ENCODE data around the gene CMBL. TPM values are rescaled to one million over a fixed set of nuclear protein-coding genes. Genes with fewer than 3 reads are reported as not detected.

CMBL gene
- total RNA-seq, 1 donor from 2014 or later, result 0.35 TPM

DNA sequence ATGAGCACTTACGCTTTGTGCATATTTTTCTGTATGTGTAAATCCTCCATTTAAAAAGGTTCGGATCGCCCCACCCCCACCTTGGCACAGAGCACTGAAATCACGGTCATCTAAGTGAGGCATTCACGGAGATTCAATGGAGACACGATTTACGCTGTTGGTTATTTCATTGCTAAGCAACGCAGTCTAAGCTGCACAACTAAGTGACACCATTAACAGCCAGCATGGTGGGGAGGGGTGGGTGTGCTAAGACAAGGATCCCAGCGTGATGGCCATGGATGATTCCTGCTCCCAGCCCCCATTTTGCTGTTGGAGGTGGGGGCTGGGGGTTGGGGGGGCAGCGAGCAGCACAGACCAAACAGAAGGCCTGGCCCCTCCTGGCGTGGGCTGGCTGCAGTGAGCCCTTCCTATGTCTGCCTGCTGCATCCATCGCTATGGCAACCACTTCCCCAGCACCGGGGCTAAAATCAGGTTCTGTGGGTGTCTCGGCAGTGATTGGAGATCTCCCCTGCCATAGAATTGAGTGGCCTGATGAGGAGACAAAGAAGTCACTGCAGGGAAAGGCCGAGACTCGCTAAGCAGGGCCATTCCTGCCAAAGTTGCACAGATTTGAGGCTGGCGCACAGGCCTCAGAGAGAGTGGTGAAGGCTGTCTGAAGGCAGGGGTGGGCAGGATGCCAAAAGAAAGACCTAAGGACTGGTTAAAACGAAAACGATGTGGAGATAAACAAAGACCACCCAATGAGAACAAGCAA is 31.5 kb upstream of the CMBL start:
- no peak overlapping the region for H3K27ac Mint-ChIP-seq
- DNase-seq, result peak; percentile 34
- no peak overlapping the region for H3K4me3 Mint-ChIP-seq
- H3K4me1 Mint-ChIP-seq, result no peaks in the 10 kb centered on the region
- no peaks in the 10 kb centered on the region for H3K36me3 Mint-ChIP-seq (ENCODE audit: low read depth)
- intact Hi-C loops (cut with micrococcal nuclease), result no loop called here
- peaks cover 18% of the 10 kb centered on the region for H3K27me3 Mint-ChIP-seq
- no peaks in the 10 kb centered on the region for H3K9me3 Mint-ChIP-seq

DNA sequence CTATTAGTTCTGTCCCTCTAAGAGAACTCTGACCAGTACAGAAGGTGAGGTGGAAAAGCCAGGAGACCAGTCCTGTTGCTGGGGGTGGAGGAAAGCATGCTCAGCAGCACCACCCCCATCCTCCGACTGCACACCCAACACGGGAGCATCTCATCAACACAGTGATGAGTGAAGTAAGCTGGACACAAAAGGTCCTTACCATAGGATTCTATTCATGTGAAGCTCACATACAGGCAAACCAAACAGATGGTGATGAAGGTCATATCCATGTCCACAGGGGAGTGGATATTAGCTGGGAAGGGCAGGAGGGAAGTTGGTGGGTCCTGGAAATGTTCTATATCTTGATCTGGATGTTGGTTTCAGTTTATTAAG is 31.0 kb upstream of the CMBL start:
- H3K9me3 Mint-ChIP-seq, result no peaks in the 10 kb centered on the region
- H3K27me3 Mint-ChIP-seq, result peaks cover 20% of the 10 kb centered on the region
- no peak overlapping the region for H3K4me3 Mint-ChIP-seq
- H3K27ac Mint-ChIP-seq, result no peak overlapping the region
- H3K4me1 Mint-ChIP-seq, result no peaks in the 10 kb centered on the region
- intact Hi-C loops (cut with micrococcal nuclease), result no loop called here
- peak; percentile 43 for DNase-seq
- no peaks in the 10 kb centered on the region for H3K36me3 Mint-ChIP-seq (ENCODE audit: low read depth)

DNA sequence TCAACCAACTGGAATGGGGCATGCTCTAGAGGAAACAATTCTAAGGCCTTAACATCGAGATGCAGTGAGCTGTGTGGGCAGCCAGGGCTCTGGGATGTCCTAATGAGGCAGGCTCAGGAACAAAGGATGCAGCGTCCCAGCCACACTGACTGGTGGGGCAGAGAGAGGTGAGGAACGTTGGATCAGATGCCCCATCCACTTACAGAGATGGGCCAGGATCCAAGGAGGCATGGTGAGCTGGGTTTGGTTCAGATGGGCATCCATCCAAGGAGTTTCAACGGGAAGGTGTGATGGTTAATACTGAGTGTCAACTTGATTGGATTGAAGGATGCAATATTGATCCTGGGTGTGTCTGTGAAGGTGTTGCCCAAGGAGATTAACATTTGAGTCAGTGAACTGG is 30.3 kb upstream of the CMBL start:
- intact Hi-C loops (cut with micrococcal nuclease), result no loop called here
- Mint-ChIP-seq H3K27ac (no peak overlapping the region), H3K36me3 (ENCODE audit: low read depth) (no peaks in the 10 kb centered on the region), H3K4me1 (peaks cover 4% of the 10 kb centered on the region), H3K4me3 (no peak overlapping the region), H3K27me3 (peaks cover 26% of the 10 kb centered on the region), H3K9me3 (no peaks in the 10 kb centered on the region)
- peak; percentile 46 for DNase-seq

DNA sequence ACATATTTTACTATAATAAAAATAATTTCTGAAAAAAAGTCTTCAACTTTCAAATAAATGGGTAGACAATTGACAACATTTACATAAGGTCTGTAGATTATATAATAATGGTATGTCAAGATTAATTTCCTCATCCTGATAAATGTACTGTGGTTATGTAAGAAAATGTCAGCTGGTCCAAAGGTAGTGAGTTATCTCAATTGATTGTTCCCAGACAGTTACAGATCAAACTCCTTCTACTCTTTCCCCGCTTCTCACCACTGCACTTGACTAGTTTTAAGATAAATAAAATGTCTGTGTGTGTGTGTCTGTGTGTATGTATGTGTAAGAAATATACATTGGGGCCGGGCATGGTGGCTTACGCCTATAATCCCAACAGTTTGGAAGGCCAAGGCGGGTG is 29.4 kb upstream of the CMBL start:
- Mint-ChIP-seq H3K27me3 (peaks cover 34% of the 10 kb centered on the region), H3K36me3 (ENCODE audit: low read depth) (no peaks in the 10 kb centered on the region), H3K4me1 (peaks cover 4% of the 10 kb centered on the region), H3K9me3 (no peaks in the 10 kb centered on the region), H3K4me3 (no peak overlapping the region), H3K27ac (no peak overlapping the region)
- peak; percentile 42 for DNase-seq
- intact Hi-C loops (cut with micrococcal nuclease), result no loop called here

DNA sequence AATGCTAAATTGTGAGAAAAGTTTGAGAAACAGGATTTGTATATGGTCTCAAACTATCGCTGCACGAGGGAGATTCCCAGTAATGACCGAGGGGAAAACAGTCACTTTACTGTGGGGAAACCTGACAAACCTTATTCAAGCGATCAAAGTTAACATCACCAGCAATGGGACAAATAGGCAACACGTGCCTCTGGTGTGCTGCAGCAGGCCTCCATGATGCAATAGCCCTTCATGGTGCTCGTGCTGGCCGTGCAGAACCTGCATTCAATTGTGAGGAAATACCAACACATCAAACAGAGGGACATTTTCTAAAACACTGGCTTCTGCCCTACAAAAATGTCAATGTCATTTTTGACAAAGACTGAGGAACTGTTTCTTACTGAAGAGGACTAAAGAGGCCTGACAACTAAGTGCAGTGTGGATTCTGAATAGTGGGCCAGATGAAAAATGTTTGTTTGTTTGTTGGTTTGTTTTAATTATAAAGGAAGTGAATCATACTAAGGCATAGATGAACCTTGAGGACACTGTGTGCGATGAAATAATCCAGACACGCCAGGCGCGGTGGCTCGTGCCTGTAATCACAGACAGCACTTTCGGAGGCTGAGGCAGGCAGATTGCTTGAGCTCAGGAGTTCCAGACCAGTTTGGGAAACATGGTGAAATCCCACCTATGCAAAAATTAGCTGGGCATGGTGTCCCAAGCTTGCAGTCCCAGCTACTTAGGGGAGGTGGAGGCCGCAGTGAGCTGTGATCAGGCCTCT is 28.2 kb upstream of the CMBL start:
- no peak overlapping the region for H3K27ac Mint-ChIP-seq
- DNase-seq, result peak; percentile 27

DNA sequence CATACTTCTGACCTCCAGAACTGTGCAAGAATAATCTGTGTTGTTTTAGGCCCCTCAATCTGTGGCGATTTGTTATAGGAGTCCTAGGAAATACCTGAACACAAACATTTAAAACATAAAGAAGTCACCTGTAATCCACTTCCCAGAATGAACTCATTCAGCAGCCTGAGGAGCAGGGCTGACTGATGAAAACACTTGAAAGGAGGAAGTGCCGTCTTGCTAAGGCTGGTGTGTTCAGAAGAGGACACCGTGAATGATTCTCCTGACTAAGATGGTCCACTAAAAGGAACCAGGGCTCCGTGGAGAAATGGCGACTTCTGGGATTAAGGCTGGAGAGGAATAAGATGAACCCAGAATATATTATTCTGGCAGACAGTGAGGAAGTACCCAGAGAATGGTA is 27.1 kb upstream of the CMBL start:
- Mint-ChIP-seq H3K4me1 (peaks cover 4% of the 10 kb centered on the region), H3K4me3 (no peak overlapping the region), H3K27me3 (peaks cover 54% of the 10 kb centered on the region), H3K36me3 (ENCODE audit: low read depth) (no peaks in the 10 kb centered on the region), H3K27ac (no peak overlapping the region), H3K9me3 (no peaks in the 10 kb centered on the region)
- intact Hi-C loops (cut with micrococcal nuclease), result no loop called here
- peak; percentile 52 for DNase-seq

More for the DNA sequence above, 28.2 kb upstream of the CMBL start:
- Mint-ChIP-seq H3K4me3 (no peak overlapping the region), H3K4me1 (peaks cover 4% of the 10 kb centered on the region), H3K9me3 (no peaks in the 10 kb centered on the region), H3K36me3 (ENCODE audit: low read depth) (no peaks in the 10 kb centered on the region), H3K27me3 (peaks cover 46% of the 10 kb centered on the region)
- intact Hi-C loops (cut with micrococcal nuclease), result no loop called here

DNA sequence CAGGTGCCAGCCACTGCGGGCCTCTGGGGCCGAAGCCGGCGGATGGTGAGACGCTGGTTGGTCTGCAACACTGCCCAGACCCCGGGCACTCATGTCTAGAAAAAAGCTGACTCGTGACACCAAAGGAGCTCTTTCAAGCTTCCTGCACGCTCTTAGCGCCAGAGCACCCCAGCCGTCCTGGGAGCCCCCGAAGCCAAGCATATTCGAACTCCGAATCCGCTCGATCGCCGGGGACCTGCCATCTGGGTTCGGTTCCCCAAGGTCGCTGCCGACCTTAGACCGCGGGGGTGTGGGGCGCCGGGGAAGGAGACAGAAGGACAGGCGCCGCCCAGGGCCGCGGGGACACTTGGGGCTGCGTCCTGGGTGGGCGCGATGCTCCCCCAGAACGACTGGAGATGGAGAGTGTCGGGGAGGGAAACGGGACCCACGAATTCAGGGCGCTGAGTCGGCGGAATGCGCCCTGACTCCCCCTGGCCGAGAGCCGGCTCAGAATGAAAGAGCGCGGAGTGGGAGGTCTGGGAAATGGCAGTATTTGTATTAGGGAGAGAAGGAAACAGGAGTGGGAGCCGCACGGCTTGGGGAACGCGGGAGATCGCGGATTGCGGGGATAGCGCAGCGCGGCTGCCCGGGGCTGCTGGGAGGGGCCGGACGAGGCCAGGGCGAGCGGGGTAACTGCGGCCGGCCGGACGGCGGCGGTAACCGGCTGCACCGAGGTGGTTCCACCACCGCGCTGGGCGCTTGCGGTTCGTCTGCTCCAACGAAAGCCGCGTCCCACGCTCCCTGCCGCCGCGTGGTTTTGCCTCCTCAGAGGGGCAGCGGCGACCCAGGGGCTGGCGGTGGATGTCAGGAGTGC is 25.7 kb upstream of the CMBL start:
- peak; percentile 58 for DNase-seq
- Mint-ChIP-seq H3K4me3 (peak overlapping the region; percentile 85), H3K4me1 (peaks cover 4% of the 10 kb centered on the region), H3K36me3 (ENCODE audit: low read depth) (no peaks in the 10 kb centered on the region), H3K27me3 (peaks cover 62% of the 10 kb centered on the region), H3K9me3 (no peaks in the 10 kb centered on the region), H3K27ac (no peak overlapping the region)
- intact Hi-C loops (cut with micrococcal nuclease), result no loop called here

DNA sequence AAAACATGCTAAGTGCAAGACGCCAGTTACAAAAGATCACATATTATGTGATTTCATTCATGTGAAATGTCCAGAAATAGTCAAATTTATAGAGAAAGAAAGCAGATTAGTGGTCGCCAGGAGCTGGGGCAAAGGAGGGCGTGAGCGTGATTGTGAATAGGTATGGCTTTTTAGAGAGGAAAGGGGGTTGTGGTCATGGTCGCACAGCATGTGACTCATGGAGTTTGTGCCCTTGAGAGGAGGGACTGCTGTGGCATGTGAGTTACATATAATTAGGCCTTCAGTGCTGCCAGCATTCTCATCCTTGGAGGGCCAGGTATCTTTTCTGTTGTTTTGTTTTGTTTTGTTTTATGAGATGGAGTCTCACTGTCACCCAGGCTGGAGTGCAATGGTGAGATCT is 24.6 kb upstream of the CMBL start:
- Mint-ChIP-seq H3K27ac (no peak overlapping the region), H3K27me3 (peaks cover 62% of the 10 kb centered on the region), H3K4me3 (no peak overlapping the region), H3K36me3 (ENCODE audit: low read depth) (no peaks in the 10 kb centered on the region), H3K4me1 (peaks cover 4% of the 10 kb centered on the region), H3K9me3 (no peaks in the 10 kb centered on the region)
- intact Hi-C loops (cut with micrococcal nuclease), result no loop called here
- DNase-seq, result no peak

DNA sequence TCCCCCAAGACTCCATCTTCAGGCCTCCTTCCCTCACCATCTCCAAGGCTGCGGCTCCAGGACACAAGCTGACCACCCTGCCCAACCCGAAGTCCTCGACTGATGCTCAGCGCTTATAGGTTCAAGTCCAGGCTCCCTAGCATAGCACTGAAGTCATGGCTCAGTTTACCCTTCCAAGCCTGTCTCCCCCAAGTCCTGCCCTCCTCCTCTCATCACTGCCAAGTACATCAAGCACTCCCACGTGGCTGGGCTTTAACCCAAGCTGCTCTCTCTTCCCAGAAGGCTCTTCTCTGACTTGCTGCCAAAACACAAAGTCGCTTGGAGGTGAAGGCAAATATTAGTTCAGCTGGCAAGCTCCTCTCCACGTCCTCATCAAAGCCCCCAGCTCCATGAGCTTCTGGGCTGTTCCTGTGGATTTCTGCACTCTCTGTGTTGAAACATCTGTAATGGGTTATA is 23.7 kb upstream of the CMBL start:
- Mint-ChIP-seq H3K4me3 (no peak overlapping the region), H3K27ac (no peak overlapping the region), H3K9me3 (no peaks in the 10 kb centered on the region), H3K27me3 (peaks cover 59% of the 10 kb centered on the region), H3K36me3 (ENCODE audit: low read depth) (no peaks in the 10 kb centered on the region), H3K4me1 (peaks cover 4% of the 10 kb centered on the region)
- intact Hi-C loops (cut with micrococcal nuclease), result no loop called here
- DNase-seq, result no peak

DNA sequence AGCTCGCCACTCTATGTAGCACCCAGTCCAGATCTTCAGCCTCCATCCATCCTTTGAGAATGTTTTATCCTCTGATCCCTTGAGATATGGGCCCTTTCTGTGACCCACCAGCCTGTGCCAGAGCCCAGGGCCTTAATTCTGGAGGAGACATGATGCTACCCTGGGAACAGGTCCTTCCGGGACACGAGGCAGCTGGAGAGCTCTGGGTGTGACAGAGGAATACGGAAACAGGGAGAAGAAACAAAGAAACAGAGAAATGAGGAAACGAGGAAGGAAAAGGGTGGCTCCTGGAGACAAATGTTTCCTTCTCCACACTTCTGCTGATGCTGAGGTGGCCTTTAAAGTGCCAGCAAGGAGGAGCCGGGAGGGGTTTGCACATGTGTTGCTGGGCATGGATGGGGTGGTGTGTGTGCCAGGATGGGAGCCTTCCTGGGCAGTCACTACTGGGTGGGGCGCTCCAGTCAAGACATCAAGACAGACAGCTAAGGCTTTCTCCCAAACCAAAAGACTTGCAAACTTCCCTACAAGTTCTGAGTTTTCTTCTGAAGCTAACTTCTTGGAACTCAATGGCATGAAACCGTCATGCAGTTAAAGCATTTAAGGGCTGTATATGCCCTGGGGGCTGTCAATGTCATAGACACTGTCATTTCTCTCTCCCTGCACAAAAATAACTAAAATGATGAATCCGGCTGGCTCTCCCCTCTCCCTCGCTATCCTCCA is 23.0 kb upstream of the CMBL start:
- H3K27me3 Mint-ChIP-seq, result peaks cover 59% of the 10 kb centered on the region
- no peak overlapping the region for H3K4me3 Mint-ChIP-seq

DNA sequence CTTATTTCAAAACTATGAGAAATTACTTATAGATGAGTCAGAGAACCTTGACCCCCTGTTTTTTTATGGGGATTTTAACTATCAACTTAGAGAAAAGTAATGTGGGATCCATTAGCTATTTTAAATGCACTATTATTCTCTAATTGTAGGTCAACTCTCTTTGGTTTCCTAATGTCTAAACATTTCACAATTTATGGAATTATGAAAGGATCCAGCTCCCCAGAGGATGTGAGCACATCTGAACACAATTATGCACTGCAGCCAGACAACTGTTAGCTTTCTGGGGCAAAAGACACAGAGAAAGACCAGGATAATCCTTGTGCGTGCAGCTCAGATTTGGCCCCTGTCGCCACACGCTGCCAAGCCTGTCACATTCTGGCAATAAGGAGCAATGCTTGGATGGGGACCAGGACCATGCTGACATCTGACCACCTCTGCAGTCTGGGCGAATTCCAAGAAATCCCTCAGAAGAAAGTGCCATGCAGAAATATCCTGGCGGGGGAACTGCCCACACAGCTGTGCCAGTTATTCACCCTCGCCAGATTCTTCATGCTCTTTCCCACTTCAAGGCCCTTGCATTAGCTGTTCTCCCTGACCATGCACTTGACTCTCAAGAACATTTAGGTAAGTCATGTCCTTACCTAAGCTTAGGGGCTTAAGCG is 22.2 kb upstream of the CMBL start:
- Mint-ChIP-seq H3K9me3 (no peaks in the 10 kb centered on the region), H3K4me1 (peaks cover 4% of the 10 kb centered on the region), H3K36me3 (ENCODE audit: low read depth) (no peaks in the 10 kb centered on the region), H3K27me3 (peaks cover 55% of the 10 kb centered on the region), H3K27ac (no peak overlapping the region), H3K4me3 (no peak overlapping the region)
- no peak for DNase-seq
- intact Hi-C loops (cut with micrococcal nuclease), result no loop called here

More for the DNA sequence above, 23.0 kb upstream of the CMBL start:
- peaks cover 4% of the 10 kb centered on the region for H3K4me1 Mint-ChIP-seq
- no peak for DNase-seq
- no peaks in the 10 kb centered on the region for H3K9me3 Mint-ChIP-seq
- no peak overlapping the region for H3K27ac Mint-ChIP-seq
- no peaks in the 10 kb centered on the region for H3K36me3 Mint-ChIP-seq (ENCODE audit: low read depth)
- intact Hi-C loops (cut with micrococcal nuclease), result no loop called here

DNA sequence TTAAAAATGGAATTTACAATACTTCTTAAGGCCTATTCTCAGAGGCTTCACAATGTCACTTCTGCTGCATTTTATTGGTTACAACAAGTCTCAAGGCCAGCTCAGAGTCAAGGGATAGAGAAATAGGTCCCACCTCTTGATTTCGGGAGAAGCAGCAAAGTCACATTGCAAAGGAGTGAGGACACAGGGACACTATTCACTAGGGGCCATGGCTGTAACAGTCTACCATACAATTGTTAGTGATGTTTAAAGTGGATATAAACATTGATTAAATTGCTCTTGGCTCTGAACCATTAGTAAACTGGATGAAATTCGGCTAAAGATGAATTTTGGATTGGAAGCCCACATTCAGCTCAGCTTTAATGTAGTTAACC is 21.7 kb upstream of the CMBL start:
- Mint-ChIP-seq H3K27ac (no peak overlapping the region), H3K36me3 (ENCODE audit: low read depth) (no peaks in the 10 kb centered on the region), H3K4me3 (no peak overlapping the region), H3K4me1 (peaks cover 4% of the 10 kb centered on the region), H3K27me3 (peaks cover 49% of the 10 kb centered on the region), H3K9me3 (no peaks in the 10 kb centered on the region)
- intact Hi-C loops (cut with micrococcal nuclease), result no loop called here
- DNase-seq, result no peak

DNA sequence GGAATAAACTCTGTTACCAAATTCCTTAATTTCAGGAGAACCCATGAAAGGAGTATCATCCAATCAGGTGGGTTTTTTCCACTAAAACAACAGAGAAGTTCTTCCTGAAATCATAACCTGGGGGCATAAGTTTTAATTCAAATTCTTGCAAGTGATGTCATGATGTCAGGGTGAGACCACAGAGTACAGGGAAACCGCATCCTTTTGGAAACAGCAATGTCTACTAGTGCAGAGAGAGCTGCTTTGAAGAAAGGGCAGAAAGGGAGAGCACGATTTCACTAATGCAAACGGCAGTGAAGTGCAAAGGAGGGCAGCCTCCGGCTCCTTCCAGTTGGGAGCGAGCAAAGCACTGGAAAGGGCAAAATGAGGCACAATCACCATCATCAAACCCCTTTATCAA is 20.6 kb upstream of the CMBL start:
- intact Hi-C loops (cut with micrococcal nuclease), result no loop called here
- H3K4me3 Mint-ChIP-seq, result no peak overlapping the region
- H3K9me3 Mint-ChIP-seq, result no peaks in the 10 kb centered on the region
- DNase-seq, result no peak
- H3K36me3 Mint-ChIP-seq (ENCODE audit: low read depth), result no peaks in the 10 kb centered on the region
- H3K27ac Mint-ChIP-seq, result no peak overlapping the region
- peaks cover 42% of the 10 kb centered on the region for H3K27me3 Mint-ChIP-seq
- H3K4me1 Mint-ChIP-seq, result peaks cover 1% of the 10 kb centered on the region
